ENCODE data around the gene GPX3. TPM values are rescaled to one million over a fixed set of nuclear protein-coding genes. Genes with fewer than 3 reads are reported as not detected.

Gene GPX3
- total RNA-seq, 1 experiment from 2014 or later: 20.4 TPM

GRCh38 chr5:151022511-151023018 is 2.2 kb downstream of the GPX3 start:
- H3K79me2 ChIP-seq (ENCODE audit: insufficient read depth, low read length): no peaks in the 10 kb centered on the region
- no CpG with 5 or more reads among the region's 7 CpGs for WGBS (ENCODE audit: extremely low coverage, insufficient read length, low lambda C conversion rate)
- no peak overlapping the region for H2AFZ ChIP-seq (ENCODE audit: low read length)
- H3K23ac ChIP-seq (ENCODE audit: insufficient read length, low read depth, low read length): no peak overlapping the region
- no peaks in the 10 kb centered on the region for H3K79me1 ChIP-seq (ENCODE audit: insufficient read depth, low read depth, low read length, poor library complexity, severe bottlenecking)
- no peak overlapping the region for H2BK15ac ChIP-seq (ENCODE audit: low read depth, low read length)
- TF ChIP-seq CTCF (conservative IDR thresholded peaks at IDR 0.05): no peak
- no peak overlapping the region for H4K91ac ChIP-seq (ENCODE audit: insufficient read length, low read depth, low read length)
- no peak overlapping the region for H3K4me2 ChIP-seq (ENCODE audit: insufficient read depth, insufficient read length, low read length)
- H3K27me3 ChIP-seq (ENCODE audit: insufficient read depth, low read length): no peaks in the 10 kb centered on the region; the same call in 1 of the 2 replicates
- no peak overlapping the region for H2BK120ac ChIP-seq (ENCODE audit: low read depth, low read length, poor library complexity, severe bottlenecking)
- H3K23me2 ChIP-seq (ENCODE audit: insufficient read length, low read depth, low read length, poor library complexity, severe bottlenecking): no peaks in the 10 kb centered on the region
- H3K9ac ChIP-seq (ENCODE audit: extremely low read depth, insufficient read length, low read length): no peak overlapping the region
- DNase-seq: no peak
- no peak overlapping the region for H2AK5ac ChIP-seq (ENCODE audit: insufficient read length, low read length)
- H3T11ph ChIP-seq (ENCODE audit: low read length): no peak overlapping the region
- H3K9me3 Mint-ChIP-seq: no peaks in the 10 kb centered on the region
- H3K4me3 Mint-ChIP-seq: no peak overlapping the region
- H3K9me3 ChIP-seq (ENCODE audit: control insufficient read depth, low read depth, low read length): no peaks in the 10 kb centered on the region
- no peak overlapping the region for H4K8ac ChIP-seq (replicated peaks; ENCODE audit: insufficient read length, low read depth, low read length)
- peaks cover 45% of the 10 kb centered on the region for H3K27me3 Mint-ChIP-seq (ENCODE audit: low read depth)
- H2BK20ac ChIP-seq (ENCODE audit: low read depth, low read length, poor library complexity, severe bottlenecking): no peak overlapping the region
- no peaks in the 10 kb centered on the region for H4K20me1 ChIP-seq (ENCODE audit: control insufficient read depth, insufficient read depth, insufficient read length)
- no peak overlapping the region for H3K18ac ChIP-seq (ENCODE audit: insufficient read length, low read depth, low read length)
- H3K36me3 Mint-ChIP-seq (ENCODE audit: insufficient read depth in 1 of 3, low read depth in 3 of 3): peaks cover 0 to 4% (median 0%) of the 10 kb centered on the region in 3 experiments; a peak in 1 of 7 replicates
- H2BK5ac ChIP-seq (ENCODE audit: insufficient read length, low read length): no peak overlapping the region
- no peak overlapping the region for H3K56ac ChIP-seq (ENCODE audit: insufficient read length, low read depth, low read length)
- H3K4ac ChIP-seq (ENCODE audit: low read depth, low read length): no peak overlapping the region
- H3K4me1 Mint-ChIP-seq: peaks cover 5 to 7% of the 10 kb centered on the region in 2 experiments; a peak in 3 of 4 replicates
- H4K5ac ChIP-seq (ENCODE audit: insufficient read length, low read depth, low read length): no peak overlapping the region
- no peak overlapping the region for H3K27ac Mint-ChIP-seq
- H3K4me1 ChIP-seq (ENCODE audit: insufficient read depth, low read length): no peaks in the 10 kb centered on the region
- no peak overlapping the region for H3K27ac ChIP-seq (ENCODE audit: insufficient read length, low read depth, low read length)
- H3K14ac ChIP-seq (ENCODE audit: insufficient read depth, low read length): no peak overlapping the region
- no peak overlapping the region for H2BK12ac ChIP-seq (ENCODE audit: insufficient read length, low read depth, low read length)

All from H9 (cell line).